ENCODE data around the gene SAMD3. TPM values are rescaled to one million over a fixed set of nuclear protein-coding genes. Genes with fewer than 3 reads are reported as not detected.
"Not testable (repeated sequence)": the region's sequence is repeated elsewhere in the genome, so short reads cannot be mapped to it uniquely, and the experiment has no call there.

The SAMD3 gene
- total RNA-seq, 1 experiment from 2014 or later: 1.5 TPM

- Histone ChIP-seq H3K4me3 (ENCODE audit: low read depth, low read length) (no peak overlapping the region), H3K9me3 (no peaks in the 10 kb centered on the region), H3K4me1 (no peaks in the 10 kb centered on the region), H3K36me3 (ENCODE audit: control insufficient read depth, insufficient read depth, low read length) (no peaks in the 10 kb centered on the region), H3K27me3 (replicated peaks; ENCODE audit: control insufficient read depth, insufficient read depth, low read length) (no peaks in the 10 kb centered on the region)
- no peak for DNase-seq
- CTCF ChIA-PET: no interaction called here
- Mint-ChIP-seq H3K4me3 (ENCODE audit: unreplicated experiment) (no peak overlapping the region), H3K36me3 (ENCODE audit: insufficient read depth, unreplicated experiment) (peaks cover 6% of the 10 kb centered on the region), H3K4me1 (ENCODE audit: low read depth, unreplicated experiment) (no peaks in the 10 kb centered on the region), H3K27me3 (ENCODE audit: insufficient read depth, unreplicated experiment) (no peaks in the 10 kb centered on the region), H3K27ac (ENCODE audit: unreplicated experiment) (no peak overlapping the region), H3K9me3 (ENCODE audit: unreplicated experiment) (no peaks in the 10 kb centered on the region)
- POLR2A ChIA-PET: no interaction called here
- TF ChIP-seq CTCF (IDR thresholded peaks at IDR 0.05; ENCODE audit: insufficient read depth in 1 of 2, low read depth in 1 of 2, low read length in 1 of 2, severe bottlenecking in 1 of 2, unreplicated experiment in 1 of 2): no peak
- intact Hi-C loops (cut with micrococcal nuclease; ENCODE audit: unreplicated experiment): no loop called here
- no TSS peak for BruUV-seq (replicated peaks)
Measured at GRCh38 chr6:130119211-130119610, 103.5 kb downstream of the SAMD3 start.

DNA sequence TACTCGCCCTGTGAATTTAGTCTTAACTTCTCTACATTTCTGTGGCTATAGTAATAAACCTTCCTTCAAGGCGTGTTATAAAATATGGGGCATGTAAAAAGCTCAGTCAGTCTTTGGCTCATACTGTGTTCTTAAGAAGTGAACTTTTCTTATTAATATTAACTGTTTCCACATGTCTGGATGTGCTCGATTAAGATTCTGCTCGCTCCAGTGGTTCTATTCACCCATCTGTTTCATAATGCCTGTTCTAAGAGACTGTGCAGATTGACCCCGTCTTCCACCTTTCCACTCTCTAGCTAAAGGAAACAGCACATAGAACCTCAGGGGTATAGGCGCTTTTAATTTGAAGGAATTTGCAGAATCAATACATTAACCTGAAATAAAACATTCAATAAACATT is 104.5 kb downstream of the SAMD3 start:
- intact Hi-C loops (cut with micrococcal nuclease; ENCODE audit: unreplicated experiment): no loop called here

GRCh38 chr6:130117187-130117701 is 105.5 kb downstream of the SAMD3 start:
- POLR2A ChIA-PET; H3K36me3 ChIP-seq (ENCODE audit: control insufficient read depth, insufficient read depth, low read length); DNase-seq; H3K27me3 ChIP-seq (replicated peaks; ENCODE audit: control insufficient read depth, insufficient read depth, low read length); H3K27me3 Mint-ChIP-seq (ENCODE audit: insufficient read depth, unreplicated experiment); H3K9me3 ChIP-seq; H3K4me3 Mint-ChIP-seq (ENCODE audit: unreplicated experiment); CTCF ChIA-PET; BruUV-seq (replicated peaks); H3K9me3 Mint-ChIP-seq (ENCODE audit: unreplicated experiment); H3K36me3 Mint-ChIP-seq (ENCODE audit: insufficient read depth, unreplicated experiment); intact Hi-C loops (cut with micrococcal nuclease; ENCODE audit: unreplicated experiment); H3K4me3 ChIP-seq (ENCODE audit: low read depth, low read length); H3K4me1 ChIP-seq; H3K27ac Mint-ChIP-seq (ENCODE audit: unreplicated experiment); H3K4me1 Mint-ChIP-seq (ENCODE audit: low read depth, unreplicated experiment): not testable (repeated sequence)

More for the DNA sequence above, 104.5 kb downstream of the SAMD3 start:
- no peaks in the 10 kb centered on the region for H3K9me3 ChIP-seq
- no peaks in the 10 kb centered on the region for H3K4me1 ChIP-seq
- no peak overlapping the region for H3K4me3 Mint-ChIP-seq (ENCODE audit: unreplicated experiment)
- no peak for TF ChIP-seq CTCF (IDR thresholded peaks at IDR 0.05; ENCODE audit: insufficient read depth in 1 of 2, low read depth in 1 of 2, low read length in 1 of 2, severe bottlenecking in 1 of 2, unreplicated experiment in 1 of 2)
- POLR2A ChIA-PET: no interaction called here
- no peaks in the 10 kb centered on the region for H3K36me3 ChIP-seq (ENCODE audit: control insufficient read depth, insufficient read depth, low read length)
- H3K36me3 Mint-ChIP-seq (ENCODE audit: insufficient read depth, unreplicated experiment): no peaks in the 10 kb centered on the region
- no peak overlapping the region for H3K27ac Mint-ChIP-seq (ENCODE audit: unreplicated experiment)
- H3K9me3 Mint-ChIP-seq (ENCODE audit: unreplicated experiment): no peaks in the 10 kb centered on the region
- CTCF ChIA-PET: no interaction called here
- no peak overlapping the region for H3K4me3 ChIP-seq (ENCODE audit: low read depth, low read length)
- no peaks in the 10 kb centered on the region for H3K27me3 Mint-ChIP-seq (ENCODE audit: insufficient read depth, unreplicated experiment)
- H3K4me1 Mint-ChIP-seq (ENCODE audit: low read depth, unreplicated experiment): no peaks in the 10 kb centered on the region
- DNase-seq: no peak
- no TSS peak for BruUV-seq (replicated peaks)
- no peaks in the 10 kb centered on the region for H3K27me3 ChIP-seq (replicated peaks; ENCODE audit: control insufficient read depth, insufficient read depth, low read length)

DNA sequence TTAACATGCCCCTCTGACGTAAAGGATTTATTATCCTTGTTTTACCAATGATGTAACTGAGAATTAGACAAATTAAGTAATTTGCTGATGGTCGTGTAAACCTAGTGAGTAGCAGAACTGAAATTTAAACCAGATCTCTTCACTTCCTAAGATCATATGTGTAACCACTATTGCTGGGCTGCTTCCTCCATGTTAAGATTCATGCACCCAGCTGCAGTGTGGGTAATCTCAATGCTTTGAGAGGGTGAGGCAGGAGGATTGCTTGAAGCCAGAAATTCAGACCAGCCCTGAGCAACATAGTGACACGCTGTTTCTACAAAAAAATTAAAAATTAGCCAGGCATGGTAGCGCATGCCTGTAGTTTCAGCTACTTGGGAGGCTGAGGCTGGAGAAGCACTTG is 106.5 kb downstream of the SAMD3 start:
- POLR2A ChIA-PET: no interaction called here
- Histone ChIP-seq H3K27me3 (replicated peaks; ENCODE audit: control insufficient read depth, insufficient read depth, low read length) (no peaks in the 10 kb centered on the region), H3K4me3 (ENCODE audit: low read depth, low read length) (no peak overlapping the region), H3K36me3 (ENCODE audit: control insufficient read depth, insufficient read depth, low read length) (no peaks in the 10 kb centered on the region), H3K9me3 (no peaks in the 10 kb centered on the region), H3K4me1 (no peaks in the 10 kb centered on the region)
- no TSS peak for BruUV-seq (replicated peaks)
- no peak overlapping the region for H3K27ac Mint-ChIP-seq (ENCODE audit: unreplicated experiment)
- no peaks in the 10 kb centered on the region for H3K4me1 Mint-ChIP-seq (ENCODE audit: low read depth, unreplicated experiment)
- CTCF ChIA-PET: no interaction called here
- no peak for DNase-seq
- no peaks in the 10 kb centered on the region for H3K9me3 Mint-ChIP-seq (ENCODE audit: unreplicated experiment)
- H3K4me3 Mint-ChIP-seq (ENCODE audit: unreplicated experiment): no peak overlapping the region
- intact Hi-C loops (cut with micrococcal nuclease; ENCODE audit: unreplicated experiment): no loop called here
- H3K36me3 Mint-ChIP-seq (ENCODE audit: insufficient read depth, unreplicated experiment): no peaks in the 10 kb centered on the region
- no peak for TF ChIP-seq CTCF (IDR thresholded peaks at IDR 0.05; ENCODE audit: insufficient read depth in 1 of 2, low read depth in 1 of 2, low read length in 1 of 2, severe bottlenecking in 1 of 2, unreplicated experiment in 1 of 2)
- H3K27me3 Mint-ChIP-seq (ENCODE audit: insufficient read depth, unreplicated experiment): no peaks in the 10 kb centered on the region
